ENCODE data around the gene CDK18.

- TF ChIP-seq CTCF (IDR thresholded peaks at IDR 0.05) (no peak), POLR2A (IDR thresholded peaks at IDR 0.05) (no peak), POLR2AphosphoS5 (IDR thresholded peaks at IDR 0.05) (no peak), EP300 (IDR thresholded peaks at IDR 0.05) (no peak)
Observed at GRCh38 chr1:205533748-205534443, 29.4 kb downstream of the CDK18 start.

All from stomach (tissue), 4 donors.